HFFc6 (cell line): ENCODE results near the gene BAHCC1. TPM values are rescaled to one million over a fixed set of nuclear protein-coding genes. Genes with fewer than 3 reads are reported as not detected.

Experiments used
- DNase-seq: peaks from one replicate; pipeline ENCODE4 v3.0.0-alpha.2; 2018
- H3K27ac Mint-ChIP-seq: 2 replicates; pipeline ENCODE4 v1.8.0; 2020; ENCODE audit warnings: mild to moderate bottlenecking, mixed read lengths
- H3K27me3 Mint-ChIP-seq: 2 replicates; pipeline ENCODE4 v1.8.0; 2021; ENCODE audit warnings: mild to moderate bottlenecking, moderate library complexity, mixed read lengths; ENCODE audit not compliant: insufficient read depth
- H3K36me3 Mint-ChIP-seq: 2 replicates; pipeline ENCODE4 v1.8.0; 2021; ENCODE audit warnings: low read depth, mixed read lengths
- H3K4me1 Mint-ChIP-seq: 2 replicates; pipeline ENCODE4 v1.8.0; 2020; ENCODE audit warnings: low read depth, mixed read lengths
- H3K4me3 Mint-ChIP-seq: 2 replicates; pipeline ENCODE4 v1.8.0; 2020; ENCODE audit warnings: mild to moderate bottlenecking, moderate library complexity, mixed read lengths
- H3K9me3 Mint-ChIP-seq: 2 replicates; pipeline ENCODE4 v1.8.0; 2020; ENCODE audit warnings: mild to moderate bottlenecking, mixed read lengths
- CTCF ChIP-seq: fragments of 200-600 bp; sonication (generic); IDR thresholded peaks from 2 replicates; pipeline ENCODE4 v1.5.0; 2021; ENCODE audit warnings: antibody characterized with exemption, mild to moderate bottlenecking
- total RNA-seq, 6 experiments: library from RNA; stranded (reverse); fragmentation: NEBNext Ultra II Directional; extraction: Animal tissue kit (Norgen Biotek cat#: 25700); gene quantifications; 2 replicates in 1 of 6; 3 replicates in 5 of 6; pipeline ENCODE4 v1.2.3, GENCODE V29; 2021

BAHCC1 gene
- total RNA-seq, 6 experiments from 2014 or later: 7.3 to 9.7 (median 8.3) TPM

GRCh38 chr17:81448442-81448841 is 53.2 kb downstream of the BAHCC1 start:
- peaks cover 2% of the 10 kb centered on the region for H3K27me3 Mint-ChIP-seq
- no peaks in the 10 kb centered on the region for H3K36me3 Mint-ChIP-seq
- H3K27ac Mint-ChIP-seq: no peak overlapping the region
- no peak overlapping the region for H3K4me3 Mint-ChIP-seq
- DNase-seq: no peak
- H3K9me3 Mint-ChIP-seq: no peaks in the 10 kb centered on the region
- TF ChIP-seq CTCF: no peak
- H3K4me1 Mint-ChIP-seq: no peaks in the 10 kb centered on the region

- H3K4me1 Mint-ChIP-seq: no peaks in the 10 kb centered on the region
- no peaks in the 10 kb centered on the region for H3K9me3 Mint-ChIP-seq
- H3K27me3 Mint-ChIP-seq: peaks cover 2% of the 10 kb centered on the region
- no peaks in the 10 kb centered on the region for H3K36me3 Mint-ChIP-seq
- H3K27ac Mint-ChIP-seq: no peak overlapping the region
- no peak for TF ChIP-seq CTCF
- H3K4me3 Mint-ChIP-seq: no peak overlapping the region
- no peak for DNase-seq
These were observed 53.7 kb downstream of the BAHCC1 start for GRCh38 chr17:81448950-81449349.

- Mint-ChIP-seq H3K36me3 (no peaks in the 10 kb centered on the region), H3K4me3 (no peak overlapping the region), H3K27me3 (peaks cover 2% of the 10 kb centered on the region), H3K9me3 (no peaks in the 10 kb centered on the region), H3K27ac (no peak overlapping the region), H3K4me1 (no peaks in the 10 kb centered on the region)
- no peak for TF ChIP-seq CTCF
- DNase-seq: no peak
These were observed 54.1 kb downstream of the BAHCC1 start for GRCh38 chr17:81449351-81449750.

- no peaks in the 10 kb centered on the region for H3K9me3 Mint-ChIP-seq
- H3K27ac Mint-ChIP-seq: no peak overlapping the region
- no peak for TF ChIP-seq CTCF
- no peaks in the 10 kb centered on the region for H3K27me3 Mint-ChIP-seq
- H3K36me3 Mint-ChIP-seq: no peaks in the 10 kb centered on the region
- DNase-seq: no peak
- H3K4me1 Mint-ChIP-seq: no peaks in the 10 kb centered on the region
- no peak overlapping the region for H3K4me3 Mint-ChIP-seq
These were observed 56.6 kb downstream of the BAHCC1 start for GRCh38 chr17:81451823-81452222.

- no peak for TF ChIP-seq CTCF
- H3K27ac Mint-ChIP-seq: no peak overlapping the region
- H3K27me3 Mint-ChIP-seq: no peaks in the 10 kb centered on the region
- no peak for DNase-seq
- H3K4me3 Mint-ChIP-seq: no peak overlapping the region
- no peaks in the 10 kb centered on the region for H3K36me3 Mint-ChIP-seq
- H3K9me3 Mint-ChIP-seq: no peaks in the 10 kb centered on the region
- no peaks in the 10 kb centered on the region for H3K4me1 Mint-ChIP-seq
These were observed 57.3 kb downstream of the BAHCC1 start for GRCh38 chr17:81452551-81452950.

GRCh38 chr17:81453076-81453475 is 57.8 kb downstream of the BAHCC1 start:
- Mint-ChIP-seq H3K4me1 (no peaks in the 10 kb centered on the region), H3K27ac (no peak overlapping the region), H3K27me3 (no peaks in the 10 kb centered on the region), H3K36me3 (no peaks in the 10 kb centered on the region), H3K9me3 (no peaks in the 10 kb centered on the region), H3K4me3 (no peak overlapping the region)
- no peak for DNase-seq
- TF ChIP-seq CTCF: no peak
